GM21619 (cell line): ENCODE measurements around the gene STRA8.

ENCODE experiments used
- ATAC-seq: cut with Tn5 transposase; IDR thresholded peaks from one replicate; pipeline ENCODE4 v1.9.1; 2021; ENCODE audit not compliant: unreplicated experiment

STRA8 gene

DNA sequence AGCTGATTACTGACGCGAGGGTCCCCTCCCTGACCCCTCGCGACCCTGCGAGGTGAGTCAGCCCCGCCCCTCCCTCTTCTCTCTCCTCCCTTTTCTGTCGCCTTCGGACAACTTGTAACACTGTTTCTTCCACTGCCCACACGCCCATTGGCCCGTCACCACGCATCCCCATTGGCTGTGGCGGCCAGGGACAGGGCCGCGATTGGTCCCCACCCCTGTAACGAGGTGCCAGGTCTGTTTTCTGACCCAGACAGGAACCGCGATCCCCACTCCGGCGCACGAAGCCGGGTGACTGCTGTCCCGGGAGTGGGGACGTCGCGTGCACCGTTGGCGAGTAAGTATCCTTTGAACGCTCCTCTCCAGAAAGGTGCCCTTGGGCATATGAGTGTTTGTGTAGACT lies at the start of gene STRA8:
STRA8 (plus strand) TSS at position 269 of the 400 bp plus-strand sequence. CDS start 6,687 bp downstream, outside the sequence.
- ATAC-seq, result no peak

DNA sequence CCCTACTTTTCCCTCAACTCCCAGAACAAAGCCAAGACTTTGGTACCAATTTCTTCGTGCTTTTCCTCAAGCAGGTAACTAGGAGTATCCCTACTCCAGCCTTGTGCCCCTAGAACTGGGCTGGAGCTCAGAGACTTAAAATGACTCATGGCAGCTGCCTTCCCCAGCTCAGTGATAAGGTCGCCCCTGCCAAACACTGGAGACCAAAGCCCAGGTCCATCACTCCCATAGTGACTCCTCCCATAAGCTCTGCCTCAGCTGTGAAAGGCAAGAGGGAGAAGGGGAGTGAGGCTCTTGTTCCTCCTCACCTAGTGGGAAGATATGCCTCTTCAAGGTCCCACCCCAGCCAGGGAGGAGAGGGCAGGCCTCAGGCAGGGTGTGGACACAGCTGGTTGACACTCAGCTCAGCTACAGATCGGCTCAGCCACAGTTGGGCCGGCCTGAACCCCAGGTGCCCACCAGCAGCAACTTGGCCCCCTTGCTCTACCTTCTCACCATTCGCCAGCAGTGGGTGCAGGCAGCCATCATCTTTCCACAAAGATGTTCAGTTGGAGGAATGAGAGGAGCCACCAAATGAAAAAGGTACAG lies 49.3 kb upstream of the STRA8 start:
- no peak for ATAC-seq

- no peak for ATAC-seq
These were observed 48.0 kb upstream of the STRA8 start for GRCh38 chr7:135185471-135186260.

GRCh38 chr7:135186261-135186540 lies 47.4 kb upstream of the STRA8 start:
- no peak for ATAC-seq

- ATAC-seq, result peak; percentile 72
These were observed 46.8 kb upstream of the STRA8 start for GRCh38 chr7:135186841-135187253.

DNA sequence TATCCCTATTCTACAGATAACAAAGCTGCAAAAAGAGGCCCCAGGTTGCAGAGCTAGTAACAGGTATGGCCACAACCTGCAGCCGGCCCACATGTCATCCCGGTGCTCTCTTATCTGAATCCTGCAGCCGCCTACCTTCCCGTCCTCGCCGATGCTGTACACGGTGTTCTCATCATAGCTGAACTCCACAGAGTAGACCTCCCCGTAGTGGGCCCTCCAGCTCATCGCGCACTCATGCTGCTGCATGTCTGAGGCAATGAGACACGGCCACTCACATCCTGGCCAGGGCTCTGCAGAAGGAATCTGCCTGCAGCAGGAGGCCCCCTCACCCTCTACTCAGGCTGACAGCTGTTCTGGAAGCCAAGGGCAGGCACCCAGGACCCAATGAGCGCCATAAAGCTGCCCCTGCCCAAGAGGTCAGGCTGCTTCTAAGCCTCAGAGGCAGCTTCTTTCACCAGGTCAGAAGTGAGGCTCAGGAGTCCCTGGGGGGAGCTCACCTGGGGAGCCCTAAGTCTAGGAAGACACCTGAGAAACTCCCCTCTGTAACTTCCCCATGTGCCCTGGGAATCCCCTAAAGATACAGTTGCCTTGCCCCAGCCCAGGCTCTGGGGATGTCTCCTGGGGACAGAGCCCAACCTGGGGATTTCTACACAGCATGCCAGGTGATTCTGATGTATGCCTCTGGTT lies 45.2 kb upstream of the STRA8 start:
- peak; percentile 35 for ATAC-seq

GRCh38 chr7:135189221-135189662 lies 44.4 kb upstream of the STRA8 start:
- ATAC-seq, result no peak

- no peak for ATAC-seq
These were observed 43.7 kb upstream of the STRA8 start for GRCh38 chr7:135189961-135190360.

DNA sequence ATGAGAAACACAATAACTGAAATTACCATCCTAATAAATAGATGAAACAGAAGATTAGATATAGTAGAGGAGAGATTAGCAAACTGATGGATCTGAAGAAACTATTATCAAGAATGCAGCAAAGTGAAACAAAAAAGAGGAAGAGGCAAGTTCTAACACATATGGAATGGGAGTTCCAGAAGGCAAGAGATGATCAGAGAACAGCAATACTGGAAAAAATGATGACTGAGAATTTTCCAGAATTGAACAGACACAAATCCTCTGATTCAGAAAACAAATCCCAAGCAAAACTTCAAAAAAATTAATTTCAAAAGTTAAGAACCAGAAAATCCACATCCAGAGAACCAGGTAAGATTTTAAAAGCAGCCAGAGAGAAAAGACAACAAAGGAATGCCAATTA lies 42.9 kb upstream of the STRA8 start:
- no peak for ATAC-seq

DNA sequence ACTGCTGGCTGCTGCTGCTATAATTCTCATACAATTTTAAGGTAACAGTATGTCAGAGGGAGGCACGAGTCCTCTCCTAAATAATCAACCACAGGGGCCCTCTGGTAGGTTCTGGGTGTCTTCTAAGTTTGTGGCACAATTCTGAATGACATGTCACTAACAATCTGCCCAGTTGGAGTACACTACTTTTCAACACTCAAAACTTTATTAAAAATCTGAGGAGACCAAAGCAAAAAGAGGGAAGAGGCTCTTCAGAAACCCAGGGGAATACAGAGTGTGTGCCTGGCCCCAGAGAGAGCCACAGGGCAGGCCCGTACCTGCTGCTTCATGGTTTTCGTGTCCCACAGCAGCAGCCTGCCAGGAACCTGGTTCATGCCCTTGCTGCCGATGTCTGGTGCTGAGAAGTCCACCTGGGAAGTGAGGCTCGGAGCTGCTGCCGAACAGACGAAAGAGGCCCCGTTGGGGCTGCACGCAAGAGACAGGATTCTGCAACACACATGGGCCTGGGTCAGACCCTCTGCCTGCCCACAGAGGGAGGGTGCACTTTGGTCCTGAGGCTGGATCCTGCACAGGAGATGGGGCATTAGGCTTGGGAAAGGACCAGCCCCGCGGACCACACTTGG lies 40.6 kb upstream of the STRA8 start:
- no peak for ATAC-seq

DNA sequence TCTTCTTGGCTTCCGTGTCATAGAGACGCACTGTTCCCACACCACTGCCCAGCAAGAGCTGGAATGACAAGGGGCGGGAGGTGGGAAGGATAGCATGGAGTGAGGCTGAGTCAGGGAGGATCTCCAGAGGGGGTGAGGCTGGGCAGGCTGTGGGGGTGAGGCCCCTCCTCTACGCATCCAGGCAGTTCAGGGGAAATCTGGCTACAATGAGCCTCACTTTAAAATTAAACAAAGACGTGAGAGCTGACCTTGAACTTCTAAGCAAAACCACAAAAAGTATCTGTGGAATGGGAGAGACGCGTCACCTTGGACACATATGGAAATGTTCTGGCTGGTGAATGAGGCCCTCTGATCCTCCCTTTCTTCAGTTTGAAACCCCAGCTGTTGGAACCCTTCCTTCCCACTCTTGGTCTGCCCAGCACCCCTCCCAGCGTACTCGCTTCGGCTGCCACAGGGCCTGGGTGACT lies 40.0 kb upstream of the STRA8 start:
- no peak for ATAC-seq

DNA sequence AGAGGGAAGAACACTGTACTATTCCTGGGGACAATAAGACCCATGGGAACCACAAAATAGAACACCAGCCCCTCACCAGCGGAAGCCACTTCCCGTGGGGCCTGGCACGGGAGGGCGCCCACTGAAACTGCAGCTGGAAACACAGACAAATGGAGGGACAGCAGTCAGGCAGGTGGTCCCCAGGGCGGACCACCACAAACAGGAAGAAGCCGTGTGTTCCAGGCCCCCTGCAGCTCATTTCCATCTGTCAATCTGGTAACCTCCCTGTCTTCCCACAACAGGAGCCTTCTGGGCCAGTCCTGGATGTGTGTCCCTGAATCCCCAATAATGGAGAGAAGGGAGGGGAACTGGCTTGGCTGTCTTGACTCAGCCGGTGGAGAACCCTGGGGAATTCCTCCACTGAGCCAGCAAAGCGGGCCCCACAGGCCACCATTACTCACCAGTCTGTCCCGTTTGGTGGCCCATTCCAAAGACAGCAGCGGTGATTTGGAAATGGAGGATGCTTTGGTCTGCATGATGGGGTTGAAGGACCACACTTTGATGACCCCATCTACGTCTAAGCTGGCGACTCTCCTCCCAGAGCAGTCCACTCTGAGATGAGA lies 39.0 kb upstream of the STRA8 start:
- ATAC-seq, result no peak

DNA sequence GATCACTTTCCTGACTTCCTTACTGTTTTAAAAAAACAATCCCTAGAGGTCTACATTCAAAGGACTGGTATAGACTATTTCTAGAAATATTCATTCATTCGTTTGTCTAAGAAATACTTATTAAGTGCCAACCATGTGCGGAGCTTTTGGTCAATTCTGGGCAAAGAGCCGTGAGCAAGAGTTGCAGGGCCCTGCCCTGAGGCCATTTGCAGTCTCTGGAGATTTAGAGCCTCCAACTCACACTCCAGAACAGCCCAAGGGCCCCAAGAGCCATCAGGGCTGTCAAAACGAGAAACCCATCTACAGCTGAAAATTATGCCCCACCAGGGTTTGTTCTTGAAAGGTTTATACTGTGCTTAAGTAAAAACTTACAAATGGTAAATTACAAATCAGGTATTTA lies 38.5 kb upstream of the STRA8 start:
- no peak for ATAC-seq

GRCh38 chr7:135195968-135196629 lies 37.5 kb upstream of the STRA8 start:
- no peak for ATAC-seq

DNA sequence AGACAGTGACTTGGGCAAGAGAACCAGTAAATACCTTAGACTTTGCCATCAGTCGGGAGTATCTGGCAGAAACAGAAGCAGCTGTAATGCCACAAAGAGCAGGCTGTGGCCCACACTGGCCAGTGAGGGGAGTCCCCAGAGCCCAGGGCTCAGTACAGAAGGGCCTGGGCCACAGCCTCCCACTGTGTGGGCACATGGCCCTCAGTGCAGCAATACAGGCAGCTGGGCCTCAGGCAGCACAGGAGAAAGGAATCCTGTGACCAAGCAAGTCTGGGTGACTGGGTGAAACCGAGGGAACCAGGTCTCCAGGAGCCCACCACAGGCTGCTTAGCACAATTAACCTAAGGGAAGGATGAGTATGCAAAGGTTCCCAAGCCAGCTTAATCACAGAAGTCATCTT lies 36.3 kb upstream of the STRA8 start:
- ATAC-seq, result peak; percentile 35

- ATAC-seq, result no peak
These were observed 35.6 kb upstream of the STRA8 start for GRCh38 chr7:135197906-135198655.

DNA sequence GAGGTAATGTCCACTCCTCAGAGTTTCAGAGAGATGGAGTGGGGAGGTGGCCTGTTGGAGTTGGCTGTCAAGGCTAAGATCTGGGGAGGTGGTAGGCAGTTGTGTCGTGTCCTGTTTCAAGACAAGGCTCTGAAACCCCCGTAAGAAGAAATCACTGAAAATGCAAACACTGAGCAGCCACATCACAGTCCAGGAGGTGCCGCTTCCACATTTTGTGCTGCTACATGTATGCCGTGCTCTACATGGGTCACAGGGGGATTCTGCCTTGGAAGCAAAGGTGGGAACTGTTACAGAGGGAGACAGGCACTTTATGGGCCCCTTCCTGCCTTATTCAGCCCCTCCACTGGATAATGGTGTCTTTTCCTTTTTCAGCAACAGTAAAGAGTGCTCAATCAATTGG lies 34.2 kb upstream of the STRA8 start:
- no peak for ATAC-seq

DNA sequence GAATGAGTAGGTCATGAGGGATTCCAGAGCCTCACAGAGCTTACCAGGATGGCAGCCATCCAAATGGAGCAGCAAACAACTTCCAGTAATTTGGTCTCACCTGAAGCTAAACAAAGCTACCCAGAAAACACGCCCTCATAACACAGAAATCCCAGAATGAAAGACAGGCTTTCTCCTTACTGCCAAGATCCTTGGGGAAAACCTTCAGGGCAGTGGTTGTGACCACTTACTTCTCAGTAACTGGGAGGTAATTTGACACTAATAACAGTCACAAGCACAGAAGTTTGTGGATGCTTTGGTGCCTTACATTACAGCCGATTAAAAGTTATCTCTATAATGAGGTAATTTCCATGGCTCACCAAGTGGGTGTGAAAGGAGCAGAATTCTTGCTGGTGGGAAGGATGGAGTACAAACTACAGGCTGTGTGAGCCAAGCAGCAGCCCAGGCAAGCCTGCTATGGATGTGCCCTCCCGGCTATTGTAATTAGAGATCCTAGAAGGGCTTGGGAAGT lies 32.8 kb upstream of the STRA8 start:
- ATAC-seq, result no peak

GRCh38 chr7:135201350-135201749 lies 32.3 kb upstream of the STRA8 start:
- ATAC-seq, result no peak

DNA sequence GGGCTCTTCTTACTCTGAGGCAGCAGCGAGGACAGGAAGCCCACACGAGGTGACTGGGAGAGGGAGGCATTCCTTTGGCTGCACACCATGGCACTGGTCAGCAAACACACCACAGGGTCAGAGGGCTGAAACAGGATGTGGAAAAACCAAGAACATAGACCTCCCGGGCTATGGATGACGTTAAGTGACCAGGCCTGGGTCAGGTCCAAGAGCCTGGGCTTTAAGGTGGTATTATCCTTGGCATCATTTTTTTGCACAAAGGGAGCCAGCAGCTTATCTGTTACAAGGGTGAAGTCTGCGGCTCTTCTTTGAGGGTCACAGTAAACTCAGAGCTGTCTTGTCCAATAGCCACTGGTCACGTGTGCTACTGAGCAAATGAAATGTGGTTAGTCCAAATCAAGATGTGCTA lies 29.3 kb upstream of the STRA8 start:
- no peak for ATAC-seq
